HG03039 (cell line): ENCODE measurements around the gene ANGPTL1.
"Not testable (repeated sequence)": the region's sequence is repeated elsewhere in the genome, so short reads cannot be mapped to it uniquely, and the experiment has no call there.

Experiments used
- ATAC-seq: cut with Tn5 transposase; IDR thresholded peaks from one replicate; pipeline ENCODE4 v1.9.1; 2021; ENCODE audit warnings: mild to moderate bottlenecking, moderate library complexity; ENCODE audit not compliant: unreplicated experiment

The ANGPTL1 gene

DNA sequence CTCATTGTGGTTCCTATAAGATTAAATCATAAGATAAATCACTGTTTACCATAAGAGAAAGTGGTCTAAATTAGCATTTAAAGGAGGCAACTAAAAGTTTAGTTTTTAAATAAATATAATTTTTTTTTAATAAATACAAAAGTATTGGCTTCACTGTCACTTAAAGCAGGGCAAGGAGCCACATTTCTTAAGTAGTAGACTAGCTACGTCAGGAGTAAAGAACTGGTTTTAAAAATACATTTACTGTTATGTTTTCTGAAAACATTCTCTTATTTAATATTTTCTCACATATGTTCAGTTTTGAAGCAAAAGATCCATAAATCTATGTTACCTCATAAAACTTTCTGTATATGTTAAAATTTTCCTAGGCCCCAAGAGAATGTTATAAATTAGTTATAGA is 2.2 kb downstream of the ANGPTL1 start:
- ATAC-seq = no peak

DNA sequence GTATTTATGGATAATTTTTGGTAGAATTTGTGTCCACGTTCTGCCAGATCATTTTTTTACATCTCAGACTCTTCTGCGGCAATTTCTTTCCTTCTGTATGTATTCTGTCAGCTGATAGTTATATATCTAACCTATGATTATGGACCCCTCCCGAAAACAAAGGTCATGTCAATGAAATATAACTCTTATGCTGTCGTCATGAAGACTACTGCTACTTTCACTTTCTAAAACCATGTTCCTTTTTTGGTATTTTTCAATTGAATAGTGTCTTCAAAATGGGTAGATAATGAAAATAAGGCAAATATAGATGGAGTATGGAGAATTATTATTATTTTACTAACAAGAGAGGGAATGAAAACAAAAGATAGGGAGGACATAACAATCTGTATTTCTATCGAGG is 3.2 kb downstream of the ANGPTL1 start:
- ATAC-seq = no peak

DNA sequence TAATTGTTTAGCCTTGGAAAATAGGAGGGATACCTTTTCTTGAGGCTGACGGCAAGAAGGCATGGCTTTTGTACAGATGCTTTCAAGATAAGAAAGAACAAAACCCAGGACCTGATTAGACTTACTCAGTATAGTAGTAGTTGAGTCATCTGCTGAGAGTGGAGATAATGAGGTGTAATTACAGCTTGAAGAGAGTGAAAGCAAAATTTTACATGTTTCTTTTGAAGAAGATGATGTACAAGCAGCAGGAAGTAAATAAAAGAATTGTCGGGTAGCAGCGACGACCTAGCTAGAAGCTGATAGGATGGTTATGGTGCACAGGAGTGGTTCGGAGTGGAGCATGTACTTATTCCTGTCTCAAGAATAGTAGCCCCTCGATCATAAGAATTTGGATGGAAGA is 6.6 kb downstream of the ANGPTL1 start:
- no peak for ATAC-seq

DNA sequence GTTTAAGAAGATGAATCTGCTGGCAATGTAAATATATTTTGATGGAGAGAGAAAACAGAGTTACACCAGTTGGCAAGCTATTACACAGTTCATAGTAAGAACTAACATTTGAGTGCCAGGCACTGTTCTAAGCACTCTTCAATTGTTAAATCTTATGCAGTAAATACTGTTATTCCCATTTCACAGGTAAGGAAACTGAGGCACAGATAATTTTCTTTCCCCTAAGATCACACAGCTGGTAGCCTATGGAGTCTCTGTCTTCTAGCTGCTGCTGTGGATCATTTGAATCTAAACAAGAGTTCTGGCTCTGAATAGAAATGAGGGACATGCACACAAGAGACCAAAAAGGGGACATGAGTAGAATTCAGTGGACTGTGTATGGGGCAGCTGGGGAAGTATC is 8.0 kb downstream of the ANGPTL1 start:
- ATAC-seq = no peak

DNA sequence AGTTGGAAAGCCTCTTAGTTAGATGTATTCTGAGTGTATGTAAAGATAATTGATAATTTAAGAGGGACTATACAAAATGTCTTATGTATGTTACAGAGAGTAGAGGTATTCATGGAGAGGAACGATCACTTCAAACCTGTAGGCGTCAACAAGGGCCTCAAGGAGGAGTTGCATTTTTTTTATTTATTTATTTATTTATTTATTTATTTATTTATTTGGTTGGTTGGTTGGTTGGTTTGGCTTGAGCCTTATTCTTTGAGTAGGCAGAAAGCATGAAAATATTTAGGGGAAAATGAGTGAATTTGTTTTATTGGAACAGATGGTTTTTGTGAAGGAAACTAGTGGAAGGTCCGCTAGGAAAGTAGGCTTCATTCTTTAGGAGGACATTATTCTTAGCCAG is 8.5 kb downstream of the ANGPTL1 start:
- no peak for ATAC-seq

DNA sequence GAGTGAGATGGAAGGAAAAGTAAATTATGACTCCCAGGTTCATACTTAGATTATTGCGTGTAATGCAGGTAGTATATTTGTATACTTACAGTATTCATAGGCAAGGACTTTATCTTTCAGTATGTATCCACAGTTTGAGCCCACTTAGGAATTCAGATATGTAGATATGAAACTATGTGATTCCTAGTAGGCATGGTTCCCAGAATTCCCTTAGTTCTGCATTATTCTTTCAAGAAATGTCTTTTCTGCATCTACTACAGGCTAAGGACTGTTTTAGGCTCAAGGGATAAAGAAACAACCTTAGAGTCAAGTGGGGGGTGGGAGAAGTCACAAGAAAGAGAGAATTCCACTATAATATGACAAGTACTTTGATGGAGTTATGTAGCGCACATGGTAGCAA is 13.8 kb downstream of the ANGPTL1 start:
- no peak for ATAC-seq

DNA sequence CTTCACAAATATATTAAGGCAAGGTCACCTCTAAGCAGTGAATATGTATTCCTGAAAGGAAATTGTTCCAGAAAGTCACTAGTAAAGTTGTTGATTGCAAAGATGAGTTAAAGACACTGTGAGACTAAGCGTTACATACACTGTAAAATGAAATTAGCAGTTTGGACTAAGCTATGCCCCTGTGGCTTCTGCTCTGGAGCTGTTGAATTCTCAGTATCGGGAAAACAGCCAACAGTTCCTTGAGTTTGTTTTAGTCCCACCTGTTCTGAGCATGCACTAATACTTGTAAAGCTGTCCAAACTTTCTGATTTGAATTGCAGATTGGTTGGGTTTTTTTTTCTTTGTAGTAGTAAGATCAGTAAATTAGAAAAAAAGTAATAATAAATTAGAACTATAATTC is 21.0 kb downstream of the ANGPTL1 start:
- ATAC-seq = no peak

DNA sequence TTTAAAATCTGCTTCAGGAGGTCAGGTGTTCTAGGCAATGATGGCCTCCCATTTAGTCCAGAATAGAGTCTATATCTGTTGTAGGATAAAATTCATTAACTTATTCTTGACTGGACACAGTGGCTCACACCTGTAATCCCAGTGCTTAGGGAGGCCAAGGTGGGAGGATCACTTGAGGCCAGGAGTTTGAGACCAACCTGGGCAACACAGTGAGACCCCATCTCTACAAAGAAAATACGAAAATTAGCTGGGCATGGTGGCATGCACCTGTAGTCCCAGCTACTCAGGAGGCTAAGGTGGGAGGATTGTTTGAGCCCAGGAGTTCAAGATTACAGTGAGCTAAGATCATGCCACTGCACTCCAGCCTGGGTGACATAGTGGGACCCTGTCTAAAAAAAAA is 23.0 kb downstream of the ANGPTL1 start:
- not testable (repeated sequence) for ATAC-seq

DNA sequence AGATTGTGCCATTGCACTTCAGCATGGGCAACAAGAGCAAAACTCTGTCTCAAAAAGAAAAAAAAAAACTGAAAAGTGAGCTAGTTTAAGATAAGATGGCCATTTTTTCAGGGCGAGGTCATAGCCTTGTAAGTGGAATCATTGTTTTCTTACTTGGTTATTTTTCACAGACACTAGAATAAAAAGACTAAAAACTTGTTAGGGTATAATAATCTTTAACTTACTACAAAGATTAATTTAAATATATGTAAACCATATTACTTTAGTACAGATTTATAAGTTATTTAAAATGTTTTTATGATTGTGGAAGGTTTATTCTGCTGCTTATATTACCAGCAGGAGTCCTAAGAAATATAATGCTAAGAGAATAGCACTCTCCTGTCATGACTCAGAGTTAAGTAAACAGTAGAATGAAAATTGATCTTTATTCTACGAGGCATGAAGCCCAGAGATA is 23.5 kb downstream of the ANGPTL1 start:
- ATAC-seq = no peak

DNA sequence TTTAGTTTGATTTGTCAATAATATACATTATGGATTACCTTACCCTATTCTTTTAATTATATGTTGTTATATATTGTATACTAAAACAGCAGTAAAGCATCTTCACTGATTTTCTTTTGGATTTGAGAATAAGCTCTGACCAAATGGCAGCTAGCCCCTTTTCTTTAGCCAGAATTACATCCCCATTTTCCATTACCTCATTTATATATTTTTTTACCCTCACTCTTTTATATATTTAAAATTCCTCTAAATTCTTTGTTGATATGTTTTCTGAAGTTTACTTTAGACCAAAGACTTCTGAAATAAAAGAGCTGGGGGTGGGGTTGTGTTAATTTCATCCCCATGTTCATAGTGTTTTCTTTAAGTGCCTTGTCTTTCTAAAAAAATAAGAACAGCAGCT is 24.6 kb downstream of the ANGPTL1 start:
- ATAC-seq = no peak

DNA sequence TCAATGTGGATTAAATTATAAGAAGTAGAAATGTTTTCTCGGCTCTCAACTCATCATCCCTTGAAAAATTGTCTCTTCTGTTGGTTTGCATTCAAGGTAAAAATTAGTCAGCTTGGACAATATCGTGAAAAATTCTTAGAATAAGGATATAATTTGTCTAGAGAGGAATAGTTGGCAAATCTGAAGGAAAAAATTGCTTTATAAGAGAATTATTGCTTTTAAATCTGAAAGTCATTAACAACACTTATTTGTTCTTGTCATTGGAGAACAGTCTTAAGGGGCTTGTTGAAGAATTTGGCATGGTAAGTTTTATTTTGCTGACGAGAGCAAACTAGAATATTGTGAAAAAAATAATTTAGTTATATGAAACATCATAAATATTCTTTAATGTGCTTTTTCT is 26.4 kb downstream of the ANGPTL1 start:
- no peak for ATAC-seq

DNA sequence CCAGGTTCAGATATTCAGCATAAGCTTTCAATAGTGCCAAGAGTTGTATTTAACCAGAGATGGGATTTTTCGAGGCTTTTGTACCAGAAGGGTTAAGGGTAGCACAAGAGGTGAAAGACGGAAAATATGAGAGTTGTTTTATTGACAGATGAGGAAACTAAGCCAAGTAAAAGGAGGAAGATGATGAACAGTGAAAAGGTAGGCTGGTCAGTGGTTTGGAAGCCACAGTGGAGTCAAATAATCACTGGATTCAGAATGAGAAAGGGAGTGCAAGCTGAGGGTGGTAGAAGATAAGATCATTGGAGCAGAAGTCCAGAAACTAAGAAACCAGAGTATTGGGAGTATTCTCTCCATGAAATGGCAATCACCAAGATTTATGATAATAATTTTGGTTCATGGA is 45.7 kb downstream of the ANGPTL1 start:
- ATAC-seq = no peak

DNA sequence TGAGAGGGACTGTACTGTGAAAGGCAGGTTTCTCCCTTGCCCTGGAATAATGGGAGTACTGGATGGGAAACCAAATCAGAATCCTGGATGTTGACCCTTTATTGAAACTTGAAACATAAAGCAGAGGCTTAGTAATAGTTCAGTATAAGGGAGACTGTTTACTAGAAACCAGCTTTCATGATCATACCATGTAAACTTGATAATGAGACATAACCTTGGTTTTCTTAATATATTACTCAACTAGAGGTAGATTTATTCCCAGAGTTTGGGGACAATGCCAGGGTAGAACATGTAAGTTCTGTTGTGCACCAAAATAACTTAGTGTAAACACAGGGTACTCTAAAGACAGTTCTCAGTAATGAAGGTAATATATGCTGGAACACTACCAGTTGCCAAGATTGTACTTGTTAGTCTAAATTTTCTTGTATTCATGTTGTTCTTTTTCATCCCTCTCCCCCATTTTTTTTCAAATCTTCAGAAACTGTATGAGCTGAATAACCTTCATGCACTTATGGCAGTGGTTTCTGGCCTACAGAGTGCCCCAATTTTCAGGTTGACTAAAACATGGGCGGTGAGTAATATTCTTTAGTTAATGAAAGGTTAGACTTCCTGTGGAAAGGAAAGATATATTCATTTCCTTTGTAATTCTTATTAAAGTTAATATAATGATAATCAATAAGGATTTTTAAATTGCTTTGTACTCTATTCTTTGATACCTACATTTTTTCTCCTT is 49.6 kb downstream of the ANGPTL1 start:
- ATAC-seq = no peak

DNA sequence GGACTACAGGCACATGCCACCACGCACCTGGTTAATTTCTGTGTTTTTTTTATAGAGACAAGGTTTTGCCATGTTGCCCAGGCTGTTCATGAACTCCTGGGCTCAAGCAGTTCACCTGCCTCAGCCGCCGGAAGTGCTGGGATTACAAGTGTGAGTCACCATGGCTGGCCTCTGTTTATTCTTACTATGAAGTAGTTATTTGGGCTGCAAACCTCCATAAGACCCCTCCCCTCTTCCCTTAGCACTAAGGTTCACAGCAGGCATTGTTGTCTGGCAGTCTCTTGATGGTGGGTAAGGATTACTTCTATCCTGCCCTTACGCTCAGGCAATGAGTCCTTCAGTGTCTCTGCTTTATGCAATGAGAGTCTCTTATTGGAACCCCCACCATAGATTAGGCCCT is 51.8 kb downstream of the ANGPTL1 start:
- ATAC-seq = no peak

DNA sequence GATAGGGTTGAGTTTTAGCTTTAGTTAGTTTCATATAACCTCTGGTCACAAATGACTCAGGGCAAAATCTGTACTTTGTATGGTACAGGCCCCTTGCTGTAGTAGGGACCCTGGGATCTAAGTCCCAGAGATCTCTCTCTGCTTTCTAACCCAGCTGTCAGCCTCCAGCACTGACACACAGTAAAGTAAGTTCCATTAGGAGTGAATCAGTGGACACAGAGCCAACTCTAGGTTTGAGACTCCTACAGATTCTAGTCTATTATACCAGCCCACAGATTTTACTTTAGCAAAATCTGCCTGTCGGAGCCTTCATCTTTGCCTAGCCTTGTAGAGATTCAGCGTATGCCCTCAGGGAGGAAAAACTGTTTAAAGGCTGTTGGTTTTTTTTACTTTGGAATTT is 52.5 kb downstream of the ANGPTL1 start:
- no peak for ATAC-seq

DNA sequence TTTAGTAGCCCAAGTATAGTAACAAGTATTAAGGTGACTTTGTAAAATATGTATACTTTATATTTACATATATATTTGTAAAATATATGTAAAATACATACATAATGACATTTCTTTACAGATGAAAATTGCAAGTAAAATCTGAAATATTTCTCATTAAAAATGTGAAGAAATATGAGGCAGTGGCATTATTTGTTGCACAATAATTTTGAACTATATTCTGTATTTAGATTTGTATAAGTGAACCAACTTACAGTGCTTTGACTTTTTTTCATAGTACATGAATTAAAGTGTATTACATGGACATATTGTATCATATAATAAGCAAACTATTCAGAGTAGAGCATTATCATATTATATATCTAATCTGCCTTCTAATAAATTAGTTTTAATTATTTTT is 60.3 kb downstream of the ANGPTL1 start:
- ATAC-seq = no peak

DNA sequence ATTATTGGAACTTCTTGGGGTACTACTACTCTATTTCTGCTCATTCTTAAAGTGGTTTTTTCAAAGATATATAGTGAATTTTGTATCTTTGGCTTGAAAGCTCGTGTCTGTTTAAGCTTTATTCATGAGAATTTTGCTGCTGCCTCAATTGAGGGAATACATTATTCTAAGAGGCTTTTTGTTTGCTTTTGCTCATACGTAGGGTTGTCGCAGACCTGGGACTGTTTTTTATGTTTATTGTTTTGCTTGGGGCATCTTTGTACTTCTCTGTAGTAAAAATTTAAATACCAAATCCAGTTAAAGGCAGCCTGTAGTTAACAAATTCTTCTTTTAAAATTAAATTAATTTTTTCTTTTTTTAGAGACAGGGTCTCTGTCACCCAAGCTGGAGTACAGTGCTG is 62.3 kb downstream of the ANGPTL1 start:
- no peak for ATAC-seq

DNA sequence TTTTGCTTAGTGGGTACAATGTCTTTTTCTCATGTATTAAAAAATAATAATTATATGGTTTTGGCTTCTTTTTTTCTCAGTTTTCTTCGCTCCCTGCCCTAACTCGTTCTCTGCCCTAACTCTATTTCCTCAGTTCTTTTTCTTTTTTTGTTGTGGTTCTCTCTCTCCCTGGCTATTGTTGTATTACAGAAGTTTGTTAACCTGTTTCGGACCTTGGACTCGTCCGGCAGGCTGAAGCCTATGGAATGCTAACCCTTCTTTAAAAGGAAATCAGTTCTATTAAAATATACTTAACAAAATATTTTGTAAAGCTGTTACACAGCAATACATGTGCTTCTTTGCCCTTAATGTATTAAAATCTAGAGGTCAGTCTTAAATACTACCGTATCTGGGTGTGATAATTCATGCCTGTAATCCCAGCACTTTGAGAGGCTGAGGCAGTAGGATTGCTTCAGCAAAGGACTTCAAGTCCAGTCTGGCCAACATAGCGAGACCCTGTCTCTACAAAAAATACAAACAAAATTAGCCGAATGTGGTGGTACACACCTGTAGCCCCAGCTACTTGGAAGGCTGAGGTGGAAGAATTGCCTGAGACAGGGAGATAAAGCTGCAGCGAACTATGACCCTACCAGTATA is 64.1 kb downstream of the ANGPTL1 start:
- ATAC-seq = no peak

DNA sequence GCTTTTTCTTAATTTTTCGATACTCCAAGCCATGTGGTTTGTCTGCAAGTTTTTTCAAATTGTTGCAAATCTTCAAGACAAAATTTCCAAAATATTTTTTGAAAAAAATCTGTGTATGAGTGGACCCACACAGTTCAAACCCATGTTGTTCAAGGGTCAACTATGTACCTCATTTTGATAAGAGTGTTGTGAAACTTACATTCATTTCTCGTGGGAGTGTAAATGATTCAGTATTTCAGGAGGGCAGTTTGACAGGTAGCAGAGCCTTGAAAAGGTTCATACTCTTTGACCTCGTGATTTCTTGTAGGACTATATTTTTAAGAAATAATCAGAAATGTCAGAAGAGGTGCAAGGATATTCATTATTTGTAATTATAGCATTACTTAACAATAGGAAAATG is 68.0 kb downstream of the ANGPTL1 start:
- no peak for ATAC-seq
